H1 (cell line): ENCODE results near the gene LRWD1. TPM values are rescaled to one million over a fixed set of nuclear protein-coding genes. Genes with fewer than 3 reads are reported as not detected.

Experiments
- ZNF274 ChIP-seq: IDR thresholded peaks from 2 replicates; pipeline ENCODE4 v1.7.0; 2012; ENCODE audit warnings: low read length, borderline replicate concordance; ENCODE audit errors: extremely low read depth
- polyA plus RNA-seq, 7 experiments: library from polyadenylated mRNA; depleted of rRNA in 3 of 7; stranded (reverse) in 5 of 7; unstranded in 2 of 7; fragments of >200 nt in 5 of 7; fragments of 200-250 nt in 2 of 7; gene quantifications; 1 replicate in 5 of 7; 2 replicates in 1 of 7; 4 replicates in 1 of 7; pipeline versions ENCODE4 v1.2.1 to v1.2.3, GENCODE V29; 2011 to 2013; ENCODE audit warnings: missing spikeins in 2 of 7, mixed read lengths in 2 of 7
- total RNA-seq: library from RNA; stranded (reverse); fragmentation: NEBNext Ultra II Directional; extraction: Animal tissue kit (Norgen Biotek cat#: 25700); gene quantifications from 2 replicates; pipeline ENCODE4 v1.2.1, GENCODE V29; 2021

Gene LRWD1
- total and polyA plus RNA-seq, 2 of the 8 experiments (the other 6 are each of a cell fraction or from before 2014, with no cell fraction given) = 23.4 to 26.8 TPM

DNA sequence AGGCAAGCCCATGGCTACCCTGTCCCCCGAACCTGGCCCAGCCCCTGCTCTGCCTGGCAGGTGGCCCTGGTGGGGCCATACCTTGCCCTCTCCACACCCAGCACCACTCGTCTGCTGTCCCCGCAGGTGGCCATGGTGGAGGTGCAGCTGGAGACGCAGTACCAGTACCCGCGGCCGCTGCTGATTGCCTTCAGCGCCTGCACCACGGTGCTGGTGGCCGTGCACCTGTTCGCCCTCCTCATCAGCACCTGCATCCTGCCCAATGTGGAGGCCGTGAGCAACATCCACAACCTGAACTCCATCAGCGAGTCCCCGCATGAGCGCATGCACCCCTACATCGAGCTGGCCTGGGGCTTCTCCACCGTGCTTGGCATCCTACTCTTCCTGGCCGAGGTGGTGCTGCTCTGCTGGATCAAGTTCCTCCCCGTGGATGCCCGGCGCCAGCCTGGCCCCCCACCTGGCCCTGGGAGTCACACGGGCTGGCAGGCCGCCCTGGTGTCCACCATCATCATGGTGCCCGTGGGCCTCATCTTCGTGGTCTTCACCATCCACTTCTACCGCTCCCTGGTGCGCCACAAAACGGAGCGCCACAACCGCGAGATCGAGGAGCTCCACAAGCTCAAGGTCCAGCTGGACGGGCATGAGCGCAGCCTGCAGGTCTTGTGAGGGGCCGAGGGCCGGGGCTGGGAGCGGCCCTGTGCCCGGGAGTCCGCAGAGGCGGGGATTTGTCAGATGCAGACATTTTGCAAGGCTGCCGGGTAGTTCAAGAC lies 18.2 kb upstream of the LRWD1 start (continued):
- no peak for TF ChIP-seq ZNF274
